ENCODE data around the gene NECTIN2.

NECTIN2 gene

DNA sequence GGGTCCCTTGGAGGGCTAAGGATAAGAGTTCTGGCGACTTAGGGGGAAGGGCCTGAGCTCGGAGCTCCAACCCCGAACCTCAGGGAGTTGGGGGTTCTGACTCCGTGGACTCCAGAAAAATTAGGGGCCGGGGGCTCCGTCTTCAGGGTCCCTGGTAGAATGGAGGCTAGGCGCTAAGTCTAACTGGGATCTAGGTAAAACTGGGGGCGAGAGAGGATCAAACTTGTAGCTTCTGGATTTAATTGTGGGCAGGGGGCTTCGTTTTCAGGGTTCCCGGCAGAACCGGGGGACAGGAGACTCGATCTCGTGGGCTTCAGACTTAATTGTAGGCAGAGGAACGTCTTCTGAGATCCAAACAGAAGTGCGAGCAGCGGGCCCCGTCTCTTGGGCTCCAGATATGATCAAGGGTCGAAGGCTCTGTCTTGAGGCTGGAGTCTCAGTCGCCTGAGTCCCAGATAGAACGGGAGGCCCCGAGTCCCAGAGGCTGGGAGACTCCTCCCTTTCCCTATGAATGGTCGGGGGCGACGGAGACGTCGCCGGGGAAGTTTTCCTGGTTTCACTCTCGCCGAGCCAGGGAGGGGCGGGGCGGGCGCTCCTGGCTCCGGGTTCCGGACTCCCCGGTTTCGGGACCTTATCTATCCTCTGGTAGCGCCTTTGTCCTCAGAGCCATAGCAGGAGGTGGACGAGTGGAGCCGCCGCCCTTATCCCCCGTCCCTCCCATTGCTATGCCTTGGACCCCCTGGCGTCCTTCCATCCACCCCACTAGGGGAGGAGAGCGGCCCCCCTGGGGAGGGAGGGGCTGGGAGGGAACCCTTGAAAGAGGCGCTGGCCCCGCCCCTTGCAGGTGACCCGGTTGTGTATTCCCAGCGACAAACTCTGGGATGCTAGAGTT lies 1.3 kb downstream of the NECTIN2 start:
- Histone ChIP-seq H3K9me3 (ENCODE audit: insufficient read depth, low read length) (no peaks in the 10 kb centered on the region), H3K4me1 (ENCODE audit: insufficient read depth, insufficient read length) (peaks cover 21% of the 10 kb centered on the region), H3K27me3 (ENCODE audit: insufficient read depth, insufficient read length) (no peaks in the 10 kb centered on the region), H3K9ac (ENCODE audit: insufficient read length, low read depth) (peak overlapping the region; percentile 95), H3K36me3 (ENCODE audit: insufficient read depth, insufficient read length, low read length) (peaks cover 30% of the 10 kb centered on the region), H3K4me3 (ENCODE audit: insufficient read length, low read depth) (peak overlapping the region; percentile 85)
- TF ChIP-seq YY1 (IDR thresholded peaks at IDR 0.05; ENCODE audit: insufficient read depth, insufficient read length) (no peak), SUZ12 (IDR thresholded peaks at IDR 0.05; ENCODE audit: extremely low read depth, insufficient read depth, insufficient read length) (no peak), ZNF274 (IDR thresholded peaks at IDR 0.05; ENCODE audit: low read depth, low read length) (no peak)
- DNase-seq (ENCODE audit: low read depth, low spot score), result no peak

GRCh38 chr19:44848036-44848811 lies 2.1 kb downstream of the NECTIN2 start:
- peak overlapping the region; percentile 85 for H3K4me3 ChIP-seq (ENCODE audit: insufficient read length, low read depth)
- H3K27me3 ChIP-seq (ENCODE audit: insufficient read depth, insufficient read length), result no peaks in the 10 kb centered on the region
- no peak for DNase-seq (ENCODE audit: low read depth, low spot score)
- TF ChIP-seq SUZ12 (IDR thresholded peaks at IDR 0.05; ENCODE audit: extremely low read depth, insufficient read depth, insufficient read length) (no peak), ZNF274 (IDR thresholded peaks at IDR 0.05; ENCODE audit: low read depth, low read length) (no peak), YY1 (IDR thresholded peaks at IDR 0.05; ENCODE audit: insufficient read depth, insufficient read length) (no peak)
- no peaks in the 10 kb centered on the region for H3K9me3 ChIP-seq (ENCODE audit: insufficient read depth, low read length)
- peaks cover 21% of the 10 kb centered on the region for H3K4me1 ChIP-seq (ENCODE audit: insufficient read depth, insufficient read length)
- H3K9ac ChIP-seq (ENCODE audit: insufficient read length, low read depth), result peak overlapping the region; percentile 95
- H3K36me3 ChIP-seq (ENCODE audit: insufficient read depth, insufficient read length, low read length), result peaks cover 36% of the 10 kb centered on the region

GRCh38 chr19:44848812-44849447 lies 2.8 kb downstream of the NECTIN2 start:
- TF ChIP-seq YY1 (IDR thresholded peaks at IDR 0.05; ENCODE audit: insufficient read depth, insufficient read length) (no peak), SUZ12 (IDR thresholded peaks at IDR 0.05; ENCODE audit: extremely low read depth, insufficient read depth, insufficient read length) (no peak), ZNF274 (IDR thresholded peaks at IDR 0.05; ENCODE audit: low read depth, low read length) (no peak)
- Histone ChIP-seq H3K4me1 (ENCODE audit: insufficient read depth, insufficient read length) (peaks cover 21% of the 10 kb centered on the region), H3K36me3 (ENCODE audit: insufficient read depth, insufficient read length, low read length) (peaks cover 41% of the 10 kb centered on the region), H3K9me3 (ENCODE audit: insufficient read depth, low read length) (no peaks in the 10 kb centered on the region), H3K4me3 (ENCODE audit: insufficient read length, low read depth) (peak overlapping the region; percentile 85), H3K27me3 (ENCODE audit: insufficient read depth, insufficient read length) (no peaks in the 10 kb centered on the region), H3K9ac (ENCODE audit: insufficient read length, low read depth) (peak overlapping the region; percentile 95)
- DNase-seq (ENCODE audit: low read depth, low spot score), result no peak

- Histone ChIP-seq H3K27me3 (ENCODE audit: insufficient read depth, insufficient read length) (no peaks in the 10 kb centered on the region), H3K36me3 (ENCODE audit: insufficient read depth, insufficient read length, low read length) (peaks cover 47% of the 10 kb centered on the region), H3K9ac (ENCODE audit: insufficient read length, low read depth) (no peak overlapping the region), H3K9me3 (ENCODE audit: insufficient read depth, low read length) (no peaks in the 10 kb centered on the region), H3K4me1 (ENCODE audit: insufficient read depth, insufficient read length) (peaks cover 21% of the 10 kb centered on the region), H3K4me3 (ENCODE audit: insufficient read length, low read depth) (no peak overlapping the region)
- TF ChIP-seq SUZ12 (IDR thresholded peaks at IDR 0.05; ENCODE audit: extremely low read depth, insufficient read depth, insufficient read length), result no peak
- TF ChIP-seq YY1 (IDR thresholded peaks at IDR 0.05; ENCODE audit: insufficient read depth, insufficient read length), result no peak
- no peak for TF ChIP-seq ZNF274 (IDR thresholded peaks at IDR 0.05; ENCODE audit: low read depth, low read length)
- no peak for DNase-seq (ENCODE audit: low read depth, low spot score)
These were observed 4.6 kb downstream of the NECTIN2 start for GRCh38 chr19:44850641-44851109.

DNA sequence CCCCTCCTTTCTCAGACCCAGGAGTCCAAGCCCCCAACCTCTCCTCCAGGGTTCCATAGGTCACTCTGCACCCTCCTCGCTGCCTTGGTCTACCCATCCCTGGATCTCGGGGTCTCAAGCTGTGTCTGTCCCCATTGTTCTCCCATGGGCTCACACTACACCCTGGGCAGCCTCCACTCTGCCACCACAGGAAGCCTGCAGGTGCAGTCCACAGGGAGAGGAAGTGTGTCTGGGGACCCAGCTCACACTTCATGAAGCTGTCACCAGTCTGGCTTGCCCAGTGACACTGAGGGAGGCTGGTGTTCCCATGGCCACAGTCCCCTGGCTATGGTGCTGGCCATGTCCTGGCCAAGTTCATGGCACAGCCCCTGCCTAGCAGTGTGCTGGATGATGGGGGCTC lies 5.3 kb downstream of the NECTIN2 start:
- Histone ChIP-seq H3K4me3 (ENCODE audit: insufficient read length, low read depth) (no peak overlapping the region), H3K9me3 (ENCODE audit: insufficient read depth, low read length) (no peaks in the 10 kb centered on the region), H3K4me1 (ENCODE audit: insufficient read depth, insufficient read length) (peaks cover 21% of the 10 kb centered on the region), H3K9ac (ENCODE audit: insufficient read length, low read depth) (no peak overlapping the region), H3K27me3 (ENCODE audit: insufficient read depth, insufficient read length) (no peaks in the 10 kb centered on the region), H3K36me3 (ENCODE audit: insufficient read depth, insufficient read length, low read length) (peaks cover 55% of the 10 kb centered on the region)
- no peak for TF ChIP-seq ZNF274 (IDR thresholded peaks at IDR 0.05; ENCODE audit: low read depth, low read length)
- DNase-seq (ENCODE audit: low read depth, low spot score), result no peak

DNA sequence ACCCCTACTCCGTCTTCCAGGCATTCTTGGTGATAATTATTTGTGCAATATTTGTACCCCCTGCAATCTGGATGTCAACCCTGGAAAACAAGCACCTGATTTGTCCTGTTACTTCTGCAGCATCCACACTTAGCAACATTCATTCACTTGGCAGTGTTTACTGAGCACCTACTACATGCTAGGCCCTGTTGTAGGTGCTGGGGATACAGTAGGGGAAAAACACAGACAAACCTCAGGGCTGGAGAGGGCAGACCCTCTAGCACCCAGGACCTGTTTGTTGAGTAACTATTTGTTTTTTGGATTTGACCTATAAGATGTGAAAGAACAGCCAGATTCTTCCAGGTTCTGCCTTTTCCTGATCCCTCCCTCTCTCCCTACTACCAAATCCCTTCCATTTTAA lies 9.5 kb downstream of the NECTIN2 start:
- no peak overlapping the region for H3K9ac ChIP-seq (ENCODE audit: insufficient read length, low read depth)
- DNase-seq (ENCODE audit: low read depth, low spot score), result no peak
- no peak overlapping the region for H3K4me3 ChIP-seq (ENCODE audit: insufficient read length, low read depth)
- H3K36me3 ChIP-seq (ENCODE audit: insufficient read depth, insufficient read length, low read length), result peaks cover 63% of the 10 kb centered on the region
- no peaks in the 10 kb centered on the region for H3K27me3 ChIP-seq (ENCODE audit: insufficient read depth, insufficient read length)
- H3K4me1 ChIP-seq (ENCODE audit: insufficient read depth, insufficient read length), result peaks cover 7% of the 10 kb centered on the region
- TF ChIP-seq YY1 (IDR thresholded peaks at IDR 0.05; ENCODE audit: insufficient read depth, insufficient read length), result no peak
- no peak for TF ChIP-seq ZNF274 (IDR thresholded peaks at IDR 0.05; ENCODE audit: low read depth, low read length)
- TF ChIP-seq SUZ12 (IDR thresholded peaks at IDR 0.05; ENCODE audit: extremely low read depth, insufficient read depth, insufficient read length), result no peak
- no peaks in the 10 kb centered on the region for H3K9me3 ChIP-seq (ENCODE audit: insufficient read depth, low read length)

Data from NT2/D1 (cell line).